SH-SY5Y (cell line): Measurements from ENCODE around the gene TBC1D22A.

ENCODE experiments used
- GATA2 ChIP-seq: IDR thresholded peaks from 2 replicates; pipeline ENCODE4 v1.6.1; 2011; ENCODE audit warnings: mild to moderate bottlenecking, low read depth, low read length
- GATA3 ChIP-seq: IDR thresholded peaks from 2 replicates; pipeline ENCODE4 v1.6.1; 2011; ENCODE audit warnings: low read depth, mild to moderate bottlenecking, low read length, moderate library complexity

The TBC1D22A gene

DNA sequence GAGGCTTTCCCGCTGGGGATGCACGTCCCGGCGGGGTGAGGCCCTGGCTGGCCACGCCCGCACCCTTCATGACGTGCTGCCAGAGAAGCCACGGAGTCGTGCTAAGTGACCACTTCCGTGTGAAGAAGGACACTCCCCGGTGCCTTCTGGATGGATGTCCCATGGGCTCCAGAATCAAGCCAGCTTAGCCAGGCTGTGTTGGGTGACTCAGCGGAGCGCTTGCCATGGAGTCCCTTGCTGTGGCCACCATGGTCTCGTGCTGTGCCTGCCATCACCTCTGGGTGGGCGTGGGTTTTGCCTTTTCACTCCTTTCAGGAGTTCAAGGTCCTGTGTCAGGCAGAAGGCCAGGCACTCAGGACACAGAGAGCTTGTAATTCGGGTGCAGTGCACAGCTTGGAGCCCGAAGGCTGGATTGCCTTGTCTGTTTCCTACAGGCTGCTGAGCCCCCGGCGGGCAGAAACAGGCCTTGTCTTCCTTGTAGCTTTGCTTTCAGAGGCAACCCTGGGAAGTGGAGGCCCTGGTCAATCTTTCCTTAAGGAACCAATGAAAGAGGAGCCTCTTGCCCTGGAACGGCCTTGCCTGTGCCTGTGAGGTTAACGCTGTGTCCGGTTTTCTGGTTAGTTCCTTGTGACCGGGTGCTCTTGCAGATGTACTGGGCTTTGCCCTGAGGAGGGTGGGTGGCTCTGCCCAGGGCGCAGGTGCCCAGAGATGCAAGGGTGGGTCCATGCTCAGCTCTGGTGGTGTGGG is 268.6 kb downstream of the TBC1D22A start:
- no peak for TF ChIP-seq GATA2
- TF ChIP-seq GATA3, result no peak

- TF ChIP-seq GATA2 (no peak), GATA3 (no peak)
These were observed 269.1 kb downstream of the TBC1D22A start for GRCh38 chr22:47031628-47031915.

GRCh38 chr22:47032091-47032943 is 269.9 kb downstream of the TBC1D22A start:
- no peak for TF ChIP-seq GATA3
- TF ChIP-seq GATA2, result no peak

DNA sequence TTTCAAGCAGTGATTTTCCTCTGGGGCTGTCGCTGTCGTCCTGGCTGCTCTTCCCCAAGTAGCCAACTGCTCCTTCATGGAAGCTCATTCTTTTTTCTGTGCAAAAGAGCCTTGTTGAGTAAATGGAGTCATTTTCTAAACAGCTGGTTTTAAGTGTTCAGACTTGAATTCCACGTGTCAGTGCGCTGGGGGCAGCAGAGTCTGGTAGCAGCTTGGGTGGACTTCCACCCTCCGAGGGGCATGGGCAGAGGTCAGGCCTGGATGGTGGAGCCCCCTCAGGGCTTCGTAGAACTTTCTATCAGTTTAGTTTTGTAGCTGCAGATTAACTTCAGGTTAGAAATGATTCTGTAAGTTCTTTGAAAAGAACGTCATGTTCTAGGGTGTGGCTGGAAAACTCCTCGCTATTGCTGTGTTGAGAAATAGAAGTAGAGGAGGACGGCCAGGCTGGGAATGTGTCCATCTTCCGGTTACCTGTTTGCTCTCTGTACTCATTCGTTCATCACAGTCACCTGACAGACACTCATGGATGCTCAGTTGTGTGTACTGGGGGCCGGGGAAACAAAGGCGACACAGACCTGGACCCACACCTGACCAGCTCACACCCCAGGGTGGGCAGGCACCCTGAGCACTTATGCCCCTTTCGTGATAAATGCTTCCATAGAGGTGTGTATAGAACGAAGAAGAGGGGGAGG is 270.7 kb downstream of the TBC1D22A start:
- TF ChIP-seq GATA3 (no peak), GATA2 (no peak)

DNA sequence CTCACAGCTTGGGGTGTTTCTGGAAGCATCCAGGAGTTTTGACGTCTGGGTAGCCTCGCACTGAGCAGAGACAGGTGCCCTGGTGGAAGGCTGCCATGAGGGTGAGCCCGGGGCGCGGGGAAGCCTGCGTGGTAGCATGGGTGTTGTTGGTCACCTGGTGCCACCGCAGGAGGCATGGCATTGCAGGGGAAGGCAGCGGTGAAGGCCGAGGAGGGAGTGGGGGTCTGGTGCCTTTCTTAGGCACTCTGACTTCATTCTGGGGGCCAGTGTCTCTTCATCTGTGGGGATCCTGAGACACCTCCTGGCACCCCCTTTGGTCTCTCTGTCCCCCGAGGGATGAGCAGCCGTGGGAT is 271.2 kb downstream of the TBC1D22A start:
- TF ChIP-seq GATA2, result no peak
- TF ChIP-seq GATA3, result no peak

DNA sequence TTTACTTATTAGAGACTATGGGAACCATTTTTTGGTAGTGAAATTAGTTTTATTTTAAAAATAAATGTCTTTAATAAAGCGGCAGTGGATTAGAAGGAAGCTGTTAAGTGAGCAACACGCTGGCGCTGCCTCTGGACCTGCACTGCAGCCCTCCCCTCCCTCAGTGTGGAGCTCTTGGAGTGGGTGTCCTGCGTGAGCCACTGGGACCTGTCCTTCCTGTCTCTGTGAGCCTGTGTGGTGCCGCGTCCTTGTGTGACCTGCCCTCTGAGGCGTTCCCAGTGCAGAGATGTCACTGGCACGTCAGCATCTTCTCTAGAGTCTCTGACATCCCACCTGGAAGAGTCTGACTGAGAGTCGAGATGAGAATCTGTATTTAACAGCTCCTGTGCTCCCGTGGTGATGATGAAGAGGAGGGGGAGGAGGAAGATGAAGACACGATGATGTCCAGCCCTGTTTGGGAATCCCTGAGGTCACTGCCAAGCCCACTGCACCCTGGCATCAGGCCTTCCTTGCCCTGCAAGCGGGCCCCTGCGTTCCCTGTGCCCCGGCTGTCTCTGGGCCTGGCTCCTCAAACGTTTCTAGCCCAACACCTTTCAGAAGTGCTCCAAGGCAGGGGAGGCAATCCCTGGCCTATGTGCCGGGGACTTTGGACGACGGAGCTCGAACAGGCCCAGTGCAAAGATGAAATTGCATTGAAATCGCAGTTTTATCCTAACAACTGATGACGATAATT is 271.8 kb downstream of the TBC1D22A start:
- no peak for TF ChIP-seq GATA3
- no peak for TF ChIP-seq GATA2

GRCh38 chr22:47034905-47035419 is 272.5 kb downstream of the TBC1D22A start:
- TF ChIP-seq GATA2, result no peak
- TF ChIP-seq GATA3, result no peak

DNA sequence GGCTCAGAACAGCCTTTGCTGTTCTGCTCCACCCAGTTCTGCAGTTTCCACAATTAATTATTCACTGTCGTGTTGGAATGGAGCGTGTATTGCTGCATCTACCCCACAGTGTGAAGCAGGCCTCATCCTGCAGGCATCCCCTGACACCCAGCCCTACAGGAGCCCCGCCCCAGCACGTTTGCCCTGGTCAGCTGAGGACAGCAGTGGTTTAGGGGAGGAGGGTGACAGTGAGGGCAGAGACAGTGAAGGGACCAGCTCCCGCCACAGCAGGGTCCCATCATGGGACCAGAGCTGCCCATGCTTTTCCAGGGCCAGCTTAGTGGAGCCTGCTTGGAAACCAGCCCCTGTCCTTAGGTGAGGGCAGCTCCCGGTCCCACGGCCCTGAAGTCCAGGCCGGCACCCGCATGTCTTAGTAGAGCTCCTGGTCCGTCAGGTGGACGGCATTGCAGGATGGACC is 273.0 kb downstream of the TBC1D22A start:
- TF ChIP-seq GATA2 (no peak), GATA3 (no peak)

DNA sequence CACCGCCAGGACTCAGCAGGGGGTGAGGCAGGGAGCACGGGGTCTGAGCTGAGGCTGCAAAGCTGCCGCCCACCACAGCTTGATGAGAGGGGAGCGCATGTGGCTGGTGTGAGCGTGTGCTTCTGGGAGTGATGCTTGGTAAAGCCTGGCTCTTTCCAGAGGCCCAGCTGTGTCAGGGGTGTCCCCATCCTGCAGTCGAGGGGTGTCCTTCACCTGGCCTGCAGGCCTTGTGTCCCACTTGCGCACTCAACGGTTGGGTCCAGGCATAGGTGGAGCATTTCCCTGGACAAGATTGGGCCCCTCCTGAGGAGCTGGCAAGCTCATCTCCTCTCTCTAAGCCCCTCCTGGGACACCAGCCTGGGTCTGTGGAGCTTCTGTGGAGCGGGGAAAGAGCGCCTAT is 273.9 kb downstream of the TBC1D22A start:
- no peak for TF ChIP-seq GATA3
- no peak for TF ChIP-seq GATA2

DNA sequence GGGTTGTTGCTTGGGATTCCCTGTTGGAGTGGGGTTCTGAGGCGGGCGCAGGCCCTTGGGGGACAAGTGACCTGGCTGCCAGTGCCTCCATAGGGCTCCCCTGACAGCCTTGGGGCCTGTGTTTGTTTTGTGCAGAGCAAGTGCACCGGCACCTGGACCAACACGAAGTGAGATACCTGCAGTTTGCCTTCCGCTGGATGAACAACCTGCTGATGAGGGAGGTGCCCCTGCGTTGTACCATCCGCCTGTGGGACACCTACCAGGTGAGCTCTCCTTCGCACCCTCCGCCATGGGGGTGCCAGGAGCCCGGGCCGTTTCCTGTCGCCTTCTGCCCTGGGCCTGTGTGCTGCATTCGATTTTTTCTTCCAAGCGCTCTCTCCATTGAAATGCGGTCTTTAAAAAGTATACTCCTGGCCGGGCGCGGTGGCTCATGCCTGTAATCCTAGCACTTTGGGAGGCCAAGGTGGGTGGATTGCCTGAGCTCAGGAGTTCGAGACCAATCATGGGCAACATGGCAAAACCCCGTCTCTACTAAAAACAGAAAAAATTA is 274.6 kb downstream of the TBC1D22A start:
- TF ChIP-seq GATA2, result no peak
- TF ChIP-seq GATA3, result no peak

- TF ChIP-seq GATA3, result no peak
- TF ChIP-seq GATA2, result no peak
These were observed 275.9 kb downstream of the TBC1D22A start for GRCh38 chr22:47038206-47038835.

- TF ChIP-seq GATA3 (no peak), GATA2 (no peak)
These were observed 276.9 kb downstream of the TBC1D22A start for GRCh38 chr22:47039356-47039755.
